IPS DF 6.9 (cell line): ENCODE data around the gene TTC21B.

Source experiments
- DNase-seq: peaks from one replicate; pipeline ENCODE4 v3.0.0-alpha.2; 2013; ENCODE audit warnings: low read depth, low spot score
- H3K27ac ChIP-seq: one replicate; pipeline ENCODE4 v1.5.1; 2013; ENCODE audit warnings: low read length, control low read depth
- H3K27me3 ChIP-seq: 2 replicates; pipeline ENCODE4 v1.6.1; 2013; ENCODE audit warnings: mild to moderate bottlenecking, low read length; ENCODE audit not compliant: control insufficient read depth, insufficient read depth
- H3K36me3 ChIP-seq: 2 replicates; pipeline ENCODE4 v1.6.1; 2013; ENCODE audit warnings: low read length; ENCODE audit not compliant: control insufficient read depth, insufficient read depth
- H3K4me1 ChIP-seq: 2 replicates; pipeline ENCODE4 v1.6.1; 2013; ENCODE audit warnings: low read length; ENCODE audit not compliant: control insufficient read depth, insufficient read depth
- H3K4me3 ChIP-seq: 2 replicates; pipeline ENCODE4 v1.5.1; 2013; ENCODE audit warnings: mild to moderate bottlenecking, low read length
- H3K9me3 ChIP-seq: 2 replicates; pipeline ENCODE4 v1.6.1; 2013; ENCODE audit warnings: low read length, inconsistent platforms; ENCODE audit not compliant: control insufficient read depth, insufficient read depth
- WGBS: extraction: QIAGEN DNeasy Blood & Tissue Kit; methylation state at CpG from one replicate; pipeline ENCODE4 v1.1.7; 2013; ENCODE audit warnings: mixed read lengths, missing lambda C conversion rate; ENCODE audit not compliant: insufficient read length, insufficient coverage; 5-methylcytosine and 5-hydroxymethylcytosine counted together

The TTC21B gene

DNA sequence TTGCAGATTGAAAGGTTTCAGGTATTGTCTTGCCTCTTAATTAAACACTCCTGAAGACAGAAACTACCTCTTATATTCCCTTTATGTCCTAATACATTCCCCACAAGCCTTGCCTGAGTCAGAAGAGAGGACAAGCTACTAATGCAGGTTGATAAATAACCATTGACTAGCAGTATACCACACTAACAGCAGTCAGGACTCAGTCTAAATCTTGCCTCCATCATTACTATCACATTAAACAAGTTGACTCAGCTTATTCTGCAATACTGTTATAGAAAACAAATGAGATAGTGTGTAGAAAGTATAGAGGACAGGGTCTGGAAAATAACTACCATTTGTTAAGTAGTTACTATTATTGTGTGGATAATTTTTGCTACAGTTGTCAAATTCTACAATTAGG, 63.8 kb downstream of the TTC21B start:
- Histone ChIP-seq H3K4me1 (no peaks in the 10 kb centered on the region), H3K36me3 (peaks cover 4% of the 10 kb centered on the region; the same call in 1 of the 2 replicates), H3K27ac (no peak overlapping the region), H3K27me3 (no peaks in the 10 kb centered on the region), H3K4me3 (no peak overlapping the region), H3K9me3 (no peaks in the 10 kb centered on the region)
- DNase-seq, result no peak

- Histone ChIP-seq H3K27me3 (no peaks in the 10 kb centered on the region), H3K4me1 (no peaks in the 10 kb centered on the region), H3K4me3 (no peak overlapping the region), H3K9me3 (no peaks in the 10 kb centered on the region), H3K27ac (no peak overlapping the region), H3K36me3 (peaks cover 4% of the 10 kb centered on the region; the same call in 1 of the 2 replicates)
- no CpG with 5 or more reads among the region's 1 CpG for WGBS
- no peak for DNase-seq
Observed at GRCh38 chr2:165889158-165889557, 64.4 kb downstream of the TTC21B start.

- Histone ChIP-seq H3K27me3 (no peaks in the 10 kb centered on the region), H3K27ac (no peak overlapping the region), H3K36me3 (peaks cover 4% of the 10 kb centered on the region; the same call in 1 of the 2 replicates), H3K9me3 (no peaks in the 10 kb centered on the region), H3K4me1 (no peaks in the 10 kb centered on the region), H3K4me3 (no peak overlapping the region)
- DNase-seq, result no peak
- WGBS, result no CpG with 5 or more reads among the region's 2 CpGs
Observed at GRCh38 chr2:165888171-165888570, 65.4 kb downstream of the TTC21B start.

DNA sequence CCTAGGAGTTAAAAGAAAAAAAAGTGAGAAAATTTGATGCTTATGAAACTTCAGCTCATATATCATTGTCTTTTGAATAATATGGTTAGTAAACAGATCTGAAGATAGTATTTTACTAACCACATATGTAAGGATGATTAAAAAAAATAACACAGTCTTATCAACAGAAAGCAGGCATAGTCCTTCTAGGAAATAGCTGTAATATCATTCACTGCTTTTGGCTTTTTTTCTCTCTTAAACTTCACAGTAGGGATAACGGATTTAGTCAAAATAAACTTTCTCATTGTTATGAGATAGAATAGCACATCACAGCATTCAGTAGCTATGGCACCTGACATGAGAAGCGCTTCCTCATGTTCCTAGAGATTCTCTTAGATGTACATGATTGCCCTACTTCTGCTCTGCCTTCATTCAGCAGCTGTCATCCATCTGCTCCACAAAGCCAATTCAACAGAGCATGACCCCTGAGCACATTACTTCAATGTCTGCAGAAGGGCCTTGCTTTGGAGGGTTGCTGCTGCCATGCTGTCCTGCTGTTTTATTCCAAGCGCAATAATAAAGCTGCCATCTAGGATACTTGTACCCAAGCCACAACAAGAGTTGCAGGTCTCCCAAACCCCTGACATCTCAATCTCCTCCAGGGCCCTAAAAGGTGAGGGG, 67.0 kb downstream of the TTC21B start:
- Histone ChIP-seq H3K27me3 (no peaks in the 10 kb centered on the region), H3K36me3 (peaks cover 4% of the 10 kb centered on the region; the same call in 1 of the 2 replicates), H3K9me3 (no peaks in the 10 kb centered on the region), H3K27ac (no peak overlapping the region), H3K4me1 (no peaks in the 10 kb centered on the region), H3K4me3 (no peak overlapping the region)
- DNase-seq, result no peak
- WGBS, result no CpG with 5 or more reads among the region's 3 CpGs

GRCh38 chr2:165877565-165878550, 75.7 kb downstream of the TTC21B start:
- 100% methylated on average over 1 of the region's 6 CpGs for WGBS
- H3K27ac ChIP-seq, result no peak overlapping the region
- no peak for DNase-seq

GRCh38 chr2:165876712-165877111, 76.9 kb downstream of the TTC21B start:
- H3K9me3 ChIP-seq, result no peaks in the 10 kb centered on the region; the same call in 1 of the 2 replicates
- no peaks in the 10 kb centered on the region for H3K4me1 ChIP-seq
- no CpG with 5 or more reads among the region's 1 CpG for WGBS

More at GRCh38 chr2:165877565-165878550, 75.7 kb downstream of the TTC21B start:
- Histone ChIP-seq H3K36me3 (no peaks in the 10 kb centered on the region; the same call in 1 of the 2 replicates), H3K4me3 (no peak overlapping the region), H3K4me1 (no peaks in the 10 kb centered on the region), H3K27me3 (no peaks in the 10 kb centered on the region), H3K9me3 (no peaks in the 10 kb centered on the region; the same call in 1 of the 2 replicates)

DNA sequence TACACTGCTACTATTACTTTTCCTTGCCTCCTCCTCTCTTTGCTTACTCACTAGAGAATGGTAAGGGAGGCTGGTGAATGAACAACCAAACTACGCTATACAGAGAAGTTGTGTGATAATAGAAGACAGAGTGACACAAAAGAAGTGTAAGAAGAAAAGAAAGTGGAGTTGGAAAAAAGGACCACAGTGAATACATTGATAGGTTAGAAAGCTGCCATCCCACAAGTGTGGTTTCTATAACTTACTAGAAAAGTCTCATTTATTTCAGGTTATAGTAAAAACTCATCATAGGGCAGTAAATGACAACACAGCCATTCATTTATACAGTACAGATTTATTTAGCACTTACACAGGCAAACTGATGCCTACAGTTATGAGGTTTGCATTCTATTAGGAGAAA, 77.3 kb downstream of the TTC21B start:
- no peaks in the 10 kb centered on the region for H3K27me3 ChIP-seq
- H3K36me3 ChIP-seq, result no peaks in the 10 kb centered on the region
- no peak overlapping the region for H3K4me3 ChIP-seq
- WGBS, result no CpG with 5 or more reads among the region's 1 CpG
- no peak overlapping the region for H3K27ac ChIP-seq
- DNase-seq, result no peak
- no peaks in the 10 kb centered on the region for H3K4me1 ChIP-seq
- no peaks in the 10 kb centered on the region; the same call in 1 of the 2 replicates for H3K9me3 ChIP-seq

More at GRCh38 chr2:165876712-165877111, 76.9 kb downstream of the TTC21B start:
- Histone ChIP-seq H3K27me3 (no peaks in the 10 kb centered on the region), H3K4me3 (no peak overlapping the region), H3K27ac (no peak overlapping the region), H3K36me3 (no peaks in the 10 kb centered on the region)
- no peak for DNase-seq

- peak; percentile 13 for DNase-seq
- H3K27ac ChIP-seq, result no peak overlapping the region
Observed at GRCh38 chr2:165874445-165875039, 79.0 kb downstream of the TTC21B start.

DNA sequence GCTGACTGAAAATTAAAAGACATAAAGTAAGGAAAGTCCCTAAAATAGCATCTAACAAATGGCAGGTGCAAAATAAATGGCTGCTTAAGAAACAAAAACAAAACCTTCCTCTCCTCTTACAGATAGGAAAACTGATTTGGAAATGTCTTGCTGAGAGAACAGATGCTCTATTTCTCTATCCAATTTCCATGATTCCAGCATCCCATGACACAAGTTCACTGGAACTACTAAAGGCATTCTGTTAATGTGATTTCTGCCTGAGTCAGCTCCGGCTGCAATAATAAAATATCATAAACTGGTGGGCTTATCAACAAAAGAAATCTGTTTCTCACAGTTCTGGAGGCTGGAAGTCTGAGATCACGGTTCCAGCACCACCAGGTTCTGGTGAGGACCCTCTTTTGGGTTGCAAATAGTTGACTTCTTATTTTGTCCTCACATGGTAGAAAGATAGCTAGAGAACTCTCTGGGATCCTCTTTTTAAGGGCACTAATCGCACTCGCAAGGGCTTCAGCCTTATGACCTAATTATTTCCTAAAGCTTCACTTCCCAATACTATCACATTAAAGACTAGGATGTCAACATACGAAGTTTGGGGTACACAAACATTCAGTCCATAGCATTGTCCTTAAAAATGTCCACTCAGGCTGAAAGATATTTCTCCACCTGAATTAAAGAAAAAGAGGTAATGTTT, 81.3 kb downstream of the TTC21B start:
- H3K4me3 ChIP-seq, result no peak overlapping the region
- no peaks in the 10 kb centered on the region for H3K36me3 ChIP-seq
- no CpG with 5 or more reads among the region's 5 CpGs for WGBS
- DNase-seq, result no peak
- H3K4me1 ChIP-seq, result no peaks in the 10 kb centered on the region
- H3K9me3 ChIP-seq, result no peaks in the 10 kb centered on the region; the same call in 1 of the 2 replicates
- H3K27me3 ChIP-seq, result no peaks in the 10 kb centered on the region
- H3K27ac ChIP-seq, result no peak overlapping the region

More at GRCh38 chr2:165874445-165875039, 79.0 kb downstream of the TTC21B start:
- H3K4me1 ChIP-seq, result no peaks in the 10 kb centered on the region
- no peaks in the 10 kb centered on the region for H3K27me3 ChIP-seq
- H3K9me3 ChIP-seq, result no peaks in the 10 kb centered on the region; the same call in 1 of the 2 replicates
- no CpG with 5 or more reads among the region's 3 CpGs for WGBS
- H3K36me3 ChIP-seq, result no peaks in the 10 kb centered on the region
- H3K4me3 ChIP-seq, result no peak overlapping the region

- Histone ChIP-seq H3K9me3 (no peaks in the 10 kb centered on the region; the same call in 1 of the 2 replicates), H3K4me1 (no peaks in the 10 kb centered on the region), H3K27ac (no peak overlapping the region), H3K36me3 (no peaks in the 10 kb centered on the region), H3K4me3 (no peak overlapping the region), H3K27me3 (no peaks in the 10 kb centered on the region)
- no peak for DNase-seq
- WGBS, result no CpG with 5 or more reads among the region's 2 CpGs
Observed at GRCh38 chr2:165871025-165871424, 82.6 kb downstream of the TTC21B start.
